ENCODE measurements around the gene KDM5B. TPM values are rescaled to one million over a fixed set of nuclear protein-coding genes. Genes with fewer than 3 reads are reported as not detected.

The KDM5B gene
- total RNA-seq, 2 donors from 2014 or later, result 28.7 to 36.8 TPM

GRCh38 chr1:202786804-202787203 is 21.4 kb downstream of the KDM5B start:
- TF ChIP-seq, protein P1, sequence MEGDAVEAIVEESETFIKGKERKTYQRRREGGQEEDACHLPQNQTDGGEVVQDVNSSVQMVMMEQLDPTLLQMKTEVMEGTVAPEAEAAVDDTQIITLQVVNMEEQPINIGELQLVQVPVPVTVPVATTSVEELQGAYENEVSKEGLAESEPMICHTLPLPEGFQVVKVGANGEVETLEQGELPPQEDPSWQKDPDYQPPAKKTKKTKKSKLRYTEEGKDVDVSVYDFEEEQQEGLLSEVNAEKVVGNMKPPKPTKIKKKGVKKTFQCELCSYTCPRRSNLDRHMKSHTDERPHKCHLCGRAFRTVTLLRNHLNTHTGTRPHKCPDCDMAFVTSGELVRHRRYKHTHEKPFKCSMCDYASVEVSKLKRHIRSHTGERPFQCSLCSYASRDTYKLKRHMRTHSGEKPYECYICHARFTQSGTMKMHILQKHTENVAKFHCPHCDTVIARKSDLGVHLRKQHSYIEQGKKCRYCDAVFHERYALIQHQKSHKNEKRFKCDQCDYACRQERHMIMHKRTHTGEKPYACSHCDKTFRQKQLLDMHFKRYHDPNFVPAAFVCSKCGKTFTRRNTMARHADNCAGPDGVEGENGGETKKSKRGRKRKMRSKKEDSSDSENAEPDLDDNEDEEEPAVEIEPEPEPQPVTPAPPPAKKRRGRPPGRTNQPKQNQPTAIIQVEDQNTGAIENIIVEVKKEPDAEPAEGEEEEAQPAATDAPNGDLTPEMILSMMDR (IDR thresholded peaks at IDR 0.05), result no peak
- TF ChIP-seq POLR2A (IDR thresholded peaks at IDR 0.05), result no peak
- H3K4me3 ChIP-seq, result no peak overlapping the region
- no peaks in the 10 kb centered on the region for H3K36me3 ChIP-seq (replicated peaks in 1 of 2; ENCODE audit: insufficient read depth in 1 of 2, low read depth in 2 of 2)
- 75% methylated on average over 4 of the region's 4 CpGs for WGBS, 2 donors
- ATAC-seq, result no peak
- no peak for DNase-seq
- H3K4me1 ChIP-seq, result peaks cover 27% of the 10 kb centered on the region
- H3K27me3 ChIP-seq, result no peaks in the 10 kb centered on the region
- H3K27ac ChIP-seq, result no peak overlapping the region
- no peaks in the 10 kb centered on the region for H3K9me3 ChIP-seq
- intact Hi-C loops (cut with DNase I), result no loop called here

- intact Hi-C loops (cut with DNase I), result no loop called here
- Histone ChIP-seq H3K36me3 (replicated peaks in 1 of 2; ENCODE audit: insufficient read depth in 1 of 2, low read depth in 2 of 2) (no peaks in the 10 kb centered on the region), H3K27ac (no peak overlapping the region), H3K4me3 (no peak overlapping the region), H3K4me1 (peaks cover 19% of the 10 kb centered on the region), H3K9me3 (no peaks in the 10 kb centered on the region), H3K27me3 (no peaks in the 10 kb centered on the region)
- WGBS, 2 donors, result 18 to 22% methylated on average over 4 of the region's 4 CpGs
- no peak for ATAC-seq
- TF ChIP-seq, protein P1 (IDR thresholded peaks at IDR 0.05), result no peak
- TF ChIP-seq POLR2A (IDR thresholded peaks at IDR 0.05), result no peak
- DNase-seq, result no peak
Measured at GRCh38 chr1:202781180-202781579, 27.0 kb downstream of the KDM5B start.

GRCh38 chr1:202770135-202770534 is 38.1 kb downstream of the KDM5B start:
- no peaks in the 10 kb centered on the region for H3K27me3 ChIP-seq
- intact Hi-C loops (cut with DNase I), result no loop called here
- DNase-seq, result no peak
- no peaks in the 10 kb centered on the region for H3K4me1 ChIP-seq
- H3K27ac ChIP-seq, result no peak overlapping the region
- no peak overlapping the region for H3K4me3 ChIP-seq
- ATAC-seq, result no peak
- TF ChIP-seq, protein P1 (IDR thresholded peaks at IDR 0.05), result no peak
- TF ChIP-seq POLR2A (IDR thresholded peaks at IDR 0.05), result no peak
- peaks cover 11 to 29% of the 10 kb centered on the region in 2 donors for H3K36me3 ChIP-seq (replicated peaks in 1 of 2; ENCODE audit: insufficient read depth in 1 of 2, low read depth in 2 of 2)
- WGBS, 2 donors, result 88 to 94% methylated on average over 2 of the region's 2 CpGs
- no peaks in the 10 kb centered on the region for H3K9me3 ChIP-seq

DNA sequence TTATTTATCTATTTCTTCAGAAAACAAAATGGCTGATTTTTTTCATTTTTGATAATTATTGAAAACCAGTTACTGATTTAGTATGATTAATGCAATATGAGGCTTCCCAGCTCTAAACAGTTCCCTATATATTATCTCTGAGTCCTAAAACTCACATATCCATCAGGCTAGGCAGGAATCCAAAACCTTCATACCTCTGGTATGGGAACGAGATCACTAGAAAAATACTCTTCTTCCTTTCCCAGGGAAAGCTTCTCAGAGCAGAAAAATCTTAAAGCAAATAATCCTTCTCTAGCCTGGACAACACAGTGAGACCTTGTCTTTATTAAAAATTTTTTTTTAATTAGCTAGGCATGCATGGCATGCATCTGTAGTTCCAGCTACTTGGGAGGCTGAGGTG is 42.5 kb downstream of the KDM5B start:
- TF ChIP-seq, protein P1 (IDR thresholded peaks at IDR 0.05), result no peak
- no peak for TF ChIP-seq POLR2A (IDR thresholded peaks at IDR 0.05)
- ATAC-seq (no peak), DNase-seq (no peak)
- no peak overlapping the region for H3K4me3 ChIP-seq
- H3K36me3 ChIP-seq (replicated peaks in 1 of 2; ENCODE audit: insufficient read depth in 1 of 2, low read depth in 2 of 2), result peaks cover 11 to 15% of the 10 kb centered on the region in 2 donors
- no peaks in the 10 kb centered on the region for H3K4me1 ChIP-seq
- no peaks in the 10 kb centered on the region for H3K27me3 ChIP-seq
- no peaks in the 10 kb centered on the region for H3K9me3 ChIP-seq
- 80 to 96% methylated on average over 1 of the region's 1 CpG for WGBS, 2 donors
- H3K27ac ChIP-seq, result no peak overlapping the region
- intact Hi-C loops (cut with DNase I), result no loop called here

DNA sequence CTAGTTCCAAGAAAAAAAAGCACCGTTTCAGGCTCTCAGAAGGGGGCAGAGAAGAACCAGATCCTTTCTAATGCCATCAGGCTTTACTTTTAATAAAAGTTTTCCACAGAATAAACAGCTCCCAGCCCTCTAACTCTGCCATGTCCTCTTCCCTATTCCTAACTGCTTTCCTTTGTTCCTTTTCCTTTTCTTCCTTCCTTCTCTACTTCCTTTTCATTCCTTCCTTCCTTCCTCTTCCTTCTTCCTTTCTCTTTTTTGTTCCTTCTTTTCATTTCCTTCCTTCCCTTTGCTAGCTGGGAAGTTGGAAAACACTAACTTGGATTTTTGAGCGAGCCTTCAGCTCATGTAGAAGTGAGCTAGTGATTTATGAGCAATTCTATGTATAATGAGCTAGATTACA is 46.2 kb downstream of the KDM5B start:
- H3K36me3 ChIP-seq (replicated peaks in 1 of 2; ENCODE audit: insufficient read depth in 1 of 2, low read depth in 2 of 2), result peaks cover 11 to 18% of the 10 kb centered on the region in 2 donors
- TF ChIP-seq POLR2A (IDR thresholded peaks at IDR 0.05), result no peak
- TF ChIP-seq, protein P1 (IDR thresholded peaks at IDR 0.05), result no peak

More for the DNA sequence above, 46.2 kb downstream of the KDM5B start:
- H3K27me3 ChIP-seq, result no peaks in the 10 kb centered on the region
- H3K4me1 ChIP-seq, result no peaks in the 10 kb centered on the region
- no peak for DNase-seq
- 62 to 63% methylated on average over 2 of the region's 2 CpGs for WGBS, 2 donors
- H3K4me3 ChIP-seq, result no peak overlapping the region
- H3K27ac ChIP-seq, result no peak overlapping the region
- no peak for ATAC-seq
- intact Hi-C loops (cut with DNase I), result no loop called here
- H3K9me3 ChIP-seq, result no peaks in the 10 kb centered on the region

Measured in body of pancreas (tissue), 4 donors.